Thyroid gland (tissue), 4 donors: Measurements from ENCODE around the gene CRISPLD2.

Experiments used
- POLR2A ChIP-seq, 2 donors: fragments of 450-650 bp; IDR thresholded peaks; one replicate each; pipeline ENCODE4 v1.6.1; 2017; ENCODE audit warnings: antibody characterized with exemption in 2 of 2, mild to moderate bottlenecking in 2 of 2, moderate library complexity in 1 of 2
- TF ChIP-seq, protein P1 (sequence below), 6 experiments: fragments of 200-600 bp in 3 of 6; fragments of 450-650 bp in 3 of 6; sonication (generic) in 3 of 6; IDR thresholded peaks; one replicate each; pipeline ENCODE4 v1.5.1; 2016 to 2019; ENCODE audit warnings: antibody characterized with exemption in 6 of 6, mild to moderate bottlenecking in 2 of 6, inconsistent platforms in 1 of 6, moderate library complexity in 1 of 6

DNA sequence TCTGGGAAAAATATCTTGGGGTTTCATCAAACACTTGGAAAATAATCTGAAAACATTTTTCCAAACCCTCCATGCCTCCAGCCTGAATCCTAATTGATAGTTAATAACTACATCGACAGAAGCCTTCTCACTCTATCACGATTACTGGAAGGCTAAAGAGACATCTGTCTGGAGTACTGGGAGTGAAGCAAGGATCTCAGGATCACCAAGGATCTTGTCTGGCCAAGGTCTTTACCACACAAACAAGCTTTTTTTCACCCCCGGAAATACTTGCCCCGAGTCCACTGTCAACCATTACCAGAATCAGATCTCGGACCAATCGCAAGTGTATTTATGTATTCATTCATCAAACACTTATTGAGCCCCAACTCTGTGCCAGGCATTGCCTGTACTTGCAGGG, 28.3 kb upstream of the CRISPLD2 start:
- TF ChIP-seq, protein P1, sequence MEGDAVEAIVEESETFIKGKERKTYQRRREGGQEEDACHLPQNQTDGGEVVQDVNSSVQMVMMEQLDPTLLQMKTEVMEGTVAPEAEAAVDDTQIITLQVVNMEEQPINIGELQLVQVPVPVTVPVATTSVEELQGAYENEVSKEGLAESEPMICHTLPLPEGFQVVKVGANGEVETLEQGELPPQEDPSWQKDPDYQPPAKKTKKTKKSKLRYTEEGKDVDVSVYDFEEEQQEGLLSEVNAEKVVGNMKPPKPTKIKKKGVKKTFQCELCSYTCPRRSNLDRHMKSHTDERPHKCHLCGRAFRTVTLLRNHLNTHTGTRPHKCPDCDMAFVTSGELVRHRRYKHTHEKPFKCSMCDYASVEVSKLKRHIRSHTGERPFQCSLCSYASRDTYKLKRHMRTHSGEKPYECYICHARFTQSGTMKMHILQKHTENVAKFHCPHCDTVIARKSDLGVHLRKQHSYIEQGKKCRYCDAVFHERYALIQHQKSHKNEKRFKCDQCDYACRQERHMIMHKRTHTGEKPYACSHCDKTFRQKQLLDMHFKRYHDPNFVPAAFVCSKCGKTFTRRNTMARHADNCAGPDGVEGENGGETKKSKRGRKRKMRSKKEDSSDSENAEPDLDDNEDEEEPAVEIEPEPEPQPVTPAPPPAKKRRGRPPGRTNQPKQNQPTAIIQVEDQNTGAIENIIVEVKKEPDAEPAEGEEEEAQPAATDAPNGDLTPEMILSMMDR (IDR thresholded peaks at IDR 0.05) = no peak
- TF ChIP-seq POLR2A (IDR thresholded peaks at IDR 0.05) = no peak
